CD14-positive monocyte (primary cell): ENCODE results near the gene MRPL42. TPM values are rescaled to one million over a fixed set of nuclear protein-coding genes. Genes with fewer than 3 reads are reported as not detected.
A peak's percentile ranks its signal among the peaks of the same experiment; 100 is the strongest.

Source experiments
- DNase-seq, 3 donors: peaks; one replicate each; pipeline ENCODE4 v3.0.0-alpha.2; 2011 to 2022
- H2AFZ ChIP-seq: 2 replicates; pipeline ENCODE4 v1.6.0; 2012; ENCODE audit warnings: mild to moderate bottlenecking, low read depth, low read length, inconsistent platforms; ENCODE audit not compliant: insufficient read depth, poor library complexity, severe bottlenecking
- H3K27ac ChIP-seq, 2 donors: 1 replicate in 1 of 2; 2 replicates in 1 of 2; pipeline ENCODE4 v1.5.1; 2012 to 2013; ENCODE audit warnings: low read length in 2 of 2, control low read depth in 1 of 2, inconsistent platforms in 1 of 2, low read depth in 1 of 2, mild to moderate bottlenecking in 1 of 2
- H3K27me3 ChIP-seq, 2 donors: one replicate each; pipeline versions ENCODE4 v1.6.0 to v1.6.1; 2011 to 2013; ENCODE audit warnings: low read length in 2 of 2; ENCODE audit not compliant: control insufficient read depth in 2 of 2, insufficient read depth in 2 of 2
- H3K36me3 ChIP-seq, 2 donors: replicated peaks in 1 of 2; 1 replicate in 1 of 2; 2 replicates in 1 of 2; pipeline versions ENCODE4 v1.5.1 to v1.6.1; 2012 to 2013; ENCODE audit warnings: low read length in 2 of 2, control low read depth in 1 of 2, inconsistent platforms in 1 of 2, mild to moderate bottlenecking in 1 of 2; ENCODE audit not compliant: insufficient read depth in 2 of 2, control insufficient read depth in 1 of 2
- H3K4me1 ChIP-seq, 2 donors: 1 replicate in 1 of 2; 2 replicates in 1 of 2; pipeline versions ENCODE4 v1.5.1 to v1.6.1; 2012 to 2013; ENCODE audit warnings: low read length in 2 of 2, control low read depth in 1 of 2, inconsistent platforms in 1 of 2, mild to moderate bottlenecking in 1 of 2, moderate library complexity in 1 of 2; ENCODE audit not compliant: insufficient read depth in 2 of 2, control insufficient read depth in 1 of 2
- H3K4me2 ChIP-seq: replicated peaks from 2 replicates; pipeline ENCODE3; 2012; ENCODE audit warnings: low read length, moderate library complexity, mild to moderate bottlenecking; ENCODE audit not compliant: poor library complexity, severe bottlenecking; ENCODE audit errors: extremely low read depth
- H3K4me3 ChIP-seq, 3 experiments: fragments of 200-600 bp in 1 of 3; sonication (generic) in 1 of 3; replicated peaks in 1 of 3; 1 replicate in 2 of 3; 2 replicates in 1 of 3; pipeline ENCODE4 v1.5.1; 2011 to 2013; ENCODE audit warnings: low read length in 3 of 3, mild to moderate bottlenecking in 3 of 3, control low read depth in 2 of 3, low read depth in 2 of 3, inconsistent platforms in 1 of 3, moderate library complexity in 1 of 3
- H3K79me2 ChIP-seq: 2 replicates; pipeline ENCODE4 v1.6.0; 2012; ENCODE audit warnings: mild to moderate bottlenecking, control low read depth, inconsistent platforms, low read length, moderate library complexity; ENCODE audit not compliant: insufficient read depth
- H3K9ac ChIP-seq: 2 replicates; pipeline ENCODE4 v1.6.0; 2017; ENCODE audit warnings: low read length, mild to moderate bottlenecking; ENCODE audit not compliant: insufficient read depth, poor library complexity, severe bottlenecking
- H3K9me3 ChIP-seq, 2 donors: replicated peaks in 1 of 2; 1 replicate in 1 of 2; 2 replicates in 1 of 2; pipeline versions ENCODE4 v1.5.1 to v1.6.1; 2012 to 2013; ENCODE audit warnings: low read length in 2 of 2, control low read depth in 1 of 2; ENCODE audit not compliant: control insufficient read depth in 1 of 2, insufficient read depth in 1 of 2
- H4K20me1 ChIP-seq: 2 replicates; pipeline ENCODE4 v1.6.0; 2012; ENCODE audit warnings: mild to moderate bottlenecking, low read length, control low read depth, moderate library complexity; ENCODE audit not compliant: insufficient read depth
- H3K27ac Mint-ChIP-seq, 7 donors: one replicate each; pipeline ENCODE4 v1.8.0; 2020; ENCODE audit warnings: mild to moderate bottlenecking in 7 of 7, mixed read lengths in 7 of 7, moderate library complexity in 6 of 7, inconsistent platforms in 2 of 7
- H3K27me3 Mint-ChIP-seq, 3 donors: one replicate each; pipeline ENCODE4 v1.8.0; 2021 to 2022; ENCODE audit warnings: low read depth in 3 of 3, mild to moderate bottlenecking in 3 of 3, mixed read lengths in 3 of 3, moderate library complexity in 3 of 3, inconsistent platforms in 1 of 3
- H3K36me3 Mint-ChIP-seq, 2 donors: one replicate each; pipeline ENCODE4 v1.8.0; 2020; ENCODE audit warnings: mixed read lengths in 2 of 2, inconsistent platforms in 1 of 2, mild to moderate bottlenecking in 1 of 2
- H3K4me1 Mint-ChIP-seq: one replicate; pipeline ENCODE4 v1.8.0; 2020; ENCODE audit warnings: mild to moderate bottlenecking, mixed read lengths
- H3K4me3 Mint-ChIP-seq, 2 donors: one replicate each; pipeline ENCODE4 v1.8.0; 2020; ENCODE audit warnings: mild to moderate bottlenecking in 2 of 2, mixed read lengths in 2 of 2, moderate library complexity in 1 of 2
- H3K9me3 Mint-ChIP-seq, 7 donors: one replicate each; pipeline ENCODE4 v1.8.0; 2020 to 2022; ENCODE audit warnings: mixed read lengths in 7 of 7, mild to moderate bottlenecking in 6 of 7, moderate library complexity in 6 of 7, inconsistent platforms in 2 of 7
- WGBS: methylation state at CpG from one replicate; pipeline ENCODE4 v1.1.5; 2013; ENCODE audit warnings: missing lambda C conversion rate; ENCODE audit not compliant: insufficient coverage; 5-methylcytosine and 5-hydroxymethylcytosine counted together
- intact Hi-C, 2 donors: fragments of 100-400 bp; cut with micrococcal nuclease; formaldehyde crosslinking; loops; one replicate each; pipeline versions ENCODE4 v1.15.0 to v1.15.1; 2023
- polyA plus RNA-seq, 3 donors: library from polyadenylated mRNA; depleted of rRNA in 1 of 3; unstranded in 2 of 3; stranded (reverse) in 1 of 3; fragments of 300-500 nt in 2 of 3; fragments of >200 nt in 1 of 3; fragmentation: Illumina TruSeq in 2 of 3; gene quantifications; 1 replicate in 2 of 3; 2 replicates in 1 of 3; pipeline ENCODE4 v1.2.3, GENCODE V29; 2012 to 2021
- TF ChIP-seq, protein P1 (sequence below): fragments of 200-600 bp; IDR thresholded peaks from one replicate; pipeline ENCODE4 v1.8.0; 2022; ENCODE audit warnings: antibody characterized with exemption, mild to moderate bottlenecking

The MRPL42 gene
- polyA plus RNA-seq, 3 donors, result 15.7 to 68.3 (median 62.8) TPM

DNA sequence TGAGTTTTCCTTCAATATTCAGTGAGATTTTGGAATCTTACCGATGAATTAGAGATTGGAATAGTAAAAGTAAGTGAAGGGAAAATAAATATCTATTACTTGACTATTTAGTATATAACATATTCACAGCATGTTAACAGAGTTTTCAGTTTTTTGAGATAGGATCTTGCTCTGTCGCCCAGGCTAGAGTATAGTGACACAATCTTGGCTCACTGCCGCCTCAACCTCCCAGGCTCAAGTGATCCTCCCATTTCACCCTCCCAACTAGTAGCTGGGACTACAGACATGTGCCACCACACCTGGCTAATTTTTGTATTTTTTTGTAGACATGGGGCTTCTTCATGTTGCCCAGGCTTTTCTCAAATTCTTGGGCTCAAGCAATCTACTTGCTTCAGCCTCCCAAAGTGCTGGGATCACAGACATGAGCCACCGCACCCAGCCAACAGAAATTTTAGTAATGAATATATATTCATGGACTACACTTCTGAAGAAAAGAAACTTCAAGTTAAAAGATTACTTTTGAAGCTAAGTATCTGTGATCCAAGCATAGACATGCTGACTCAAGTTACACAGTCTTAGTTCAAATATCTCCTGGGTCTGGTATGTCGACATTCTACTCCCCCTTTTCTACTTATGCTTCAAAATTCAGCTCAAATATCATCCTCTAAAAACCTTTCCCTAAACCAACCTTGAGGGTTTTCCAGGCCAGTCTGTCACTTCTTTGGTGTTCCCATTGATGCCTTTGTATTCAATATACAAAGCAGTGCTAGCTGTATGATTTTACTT lies 39.3 kb upstream of the MRPL42 start:
- Histone ChIP-seq H3K27ac (peak overlapping the region in 1 of 2 donors; percentile 44), H3K27me3 (no peaks in the 10 kb centered on the region), H3K4me3 (no peak overlapping the region), H3K4me1 (peaks cover 14 to 23% of the 10 kb centered on the region in 2 donors), H3K9ac (no peak overlapping the region), H4K20me1 (peaks cover 98% of the 10 kb centered on the region), H2AFZ (no peak overlapping the region), H3K4me2 (no peak overlapping the region), H3K79me2 (peaks cover 100% of the 10 kb centered on the region), H3K36me3 (no peaks in the 10 kb centered on the region), H3K9me3 (no peaks in the 10 kb centered on the region)
- Mint-ChIP-seq H3K4me3 (no peak overlapping the region), H3K27ac (peak overlapping the region in 1 of 7 donors; percentile 34), H3K4me1 (peaks cover 62% of the 10 kb centered on the region), H3K27me3 (no peaks in the 10 kb centered on the region), H3K36me3 (peaks cover 3 to 4% of the 10 kb centered on the region in 2 donors), H3K9me3 (no peaks in the 10 kb centered on the region)
- intact Hi-C loops, result no loop called here
- TF ChIP-seq, protein P1, sequence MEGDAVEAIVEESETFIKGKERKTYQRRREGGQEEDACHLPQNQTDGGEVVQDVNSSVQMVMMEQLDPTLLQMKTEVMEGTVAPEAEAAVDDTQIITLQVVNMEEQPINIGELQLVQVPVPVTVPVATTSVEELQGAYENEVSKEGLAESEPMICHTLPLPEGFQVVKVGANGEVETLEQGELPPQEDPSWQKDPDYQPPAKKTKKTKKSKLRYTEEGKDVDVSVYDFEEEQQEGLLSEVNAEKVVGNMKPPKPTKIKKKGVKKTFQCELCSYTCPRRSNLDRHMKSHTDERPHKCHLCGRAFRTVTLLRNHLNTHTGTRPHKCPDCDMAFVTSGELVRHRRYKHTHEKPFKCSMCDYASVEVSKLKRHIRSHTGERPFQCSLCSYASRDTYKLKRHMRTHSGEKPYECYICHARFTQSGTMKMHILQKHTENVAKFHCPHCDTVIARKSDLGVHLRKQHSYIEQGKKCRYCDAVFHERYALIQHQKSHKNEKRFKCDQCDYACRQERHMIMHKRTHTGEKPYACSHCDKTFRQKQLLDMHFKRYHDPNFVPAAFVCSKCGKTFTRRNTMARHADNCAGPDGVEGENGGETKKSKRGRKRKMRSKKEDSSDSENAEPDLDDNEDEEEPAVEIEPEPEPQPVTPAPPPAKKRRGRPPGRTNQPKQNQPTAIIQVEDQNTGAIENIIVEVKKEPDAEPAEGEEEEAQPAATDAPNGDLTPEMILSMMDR, result no peak
- no peak for DNase-seq
- WGBS, result 67% methylated on average over 1 of the region's 5 CpGs

DNA sequence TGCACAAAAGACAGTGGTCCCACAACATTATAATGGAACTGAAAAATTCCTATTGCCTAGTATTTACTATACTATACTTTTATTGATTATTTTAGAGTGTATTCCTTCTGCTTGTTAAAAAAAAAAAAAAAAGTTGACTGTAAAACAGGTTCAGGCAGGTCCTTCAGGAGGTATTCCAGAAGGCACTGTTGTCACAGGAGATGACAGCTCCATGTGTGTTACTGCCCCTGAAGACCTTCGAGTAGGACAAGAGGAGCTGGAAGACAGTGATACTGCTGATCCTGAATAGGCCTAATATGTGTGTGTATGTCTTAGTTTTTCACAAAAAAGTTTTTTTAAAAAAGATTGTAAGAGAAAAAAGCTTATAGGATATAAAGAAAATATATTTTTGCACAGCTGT lies 37.9 kb upstream of the MRPL42 start:
- Histone ChIP-seq H3K4me3 (no peak overlapping the region), H3K9ac (no peak overlapping the region), H3K4me2 (no peak overlapping the region), H3K79me2 (peaks cover 100% of the 10 kb centered on the region), H3K27ac (no peak overlapping the region), H3K36me3 (no peaks in the 10 kb centered on the region), H3K4me1 (peaks cover 26 to 37% of the 10 kb centered on the region in 2 donors), H3K9me3 (no peaks in the 10 kb centered on the region), H4K20me1 (peaks cover 96% of the 10 kb centered on the region), H2AFZ (no peak overlapping the region), H3K27me3 (no peaks in the 10 kb centered on the region)
- H3K4me1 Mint-ChIP-seq, result peaks cover 67% of the 10 kb centered on the region
- TF ChIP-seq, protein P1, result no peak
- no peaks in the 10 kb centered on the region for H3K9me3 Mint-ChIP-seq
- peak overlapping the region in 1 of 7 donors; percentile 12 for H3K27ac Mint-ChIP-seq
- peaks cover 3 to 4% of the 10 kb centered on the region in 2 donors for H3K36me3 Mint-ChIP-seq
- no peak for DNase-seq
- H3K27me3 Mint-ChIP-seq, result no peaks in the 10 kb centered on the region
- no CpG with 5 or more reads among the region's 1 CpG for WGBS
- intact Hi-C loops, result no loop called here
- no peak overlapping the region for H3K4me3 Mint-ChIP-seq
